ENCODE data around the gene TMEM145. TPM values are rescaled to one million over a fixed set of nuclear protein-coding genes. Genes with fewer than 3 reads are reported as not detected.

TMEM145 gene
- polyA plus RNA-seq, 1 donor from 2014 or later = 30.9 TPM

GRCh38 chr19:42370068-42370520, 57.0 kb downstream of the TMEM145 start:
- H3K9ac ChIP-seq (ENCODE audit: low read length) = no peak overlapping the region
- H3K4me2 ChIP-seq (ENCODE audit: low read length) = no peak overlapping the region
- TF ChIP-seq, protein P1, sequence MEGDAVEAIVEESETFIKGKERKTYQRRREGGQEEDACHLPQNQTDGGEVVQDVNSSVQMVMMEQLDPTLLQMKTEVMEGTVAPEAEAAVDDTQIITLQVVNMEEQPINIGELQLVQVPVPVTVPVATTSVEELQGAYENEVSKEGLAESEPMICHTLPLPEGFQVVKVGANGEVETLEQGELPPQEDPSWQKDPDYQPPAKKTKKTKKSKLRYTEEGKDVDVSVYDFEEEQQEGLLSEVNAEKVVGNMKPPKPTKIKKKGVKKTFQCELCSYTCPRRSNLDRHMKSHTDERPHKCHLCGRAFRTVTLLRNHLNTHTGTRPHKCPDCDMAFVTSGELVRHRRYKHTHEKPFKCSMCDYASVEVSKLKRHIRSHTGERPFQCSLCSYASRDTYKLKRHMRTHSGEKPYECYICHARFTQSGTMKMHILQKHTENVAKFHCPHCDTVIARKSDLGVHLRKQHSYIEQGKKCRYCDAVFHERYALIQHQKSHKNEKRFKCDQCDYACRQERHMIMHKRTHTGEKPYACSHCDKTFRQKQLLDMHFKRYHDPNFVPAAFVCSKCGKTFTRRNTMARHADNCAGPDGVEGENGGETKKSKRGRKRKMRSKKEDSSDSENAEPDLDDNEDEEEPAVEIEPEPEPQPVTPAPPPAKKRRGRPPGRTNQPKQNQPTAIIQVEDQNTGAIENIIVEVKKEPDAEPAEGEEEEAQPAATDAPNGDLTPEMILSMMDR (IDR thresholded peaks at IDR 0.05; ENCODE audit: poor library complexity, severe bottlenecking) = no peak
- no peak for TF ChIP-seq RAD21 (conservative IDR thresholded peaks at IDR 0.05)
- no peak for TF ChIP-seq EP300 (conservative IDR thresholded peaks at IDR 0.05; ENCODE audit: poor library complexity, severe bottlenecking)
- TF ChIP-seq EZH2 (IDR thresholded peaks at IDR 0.05; ENCODE audit: borderline replicate concordance, insufficient read depth, low read length, poor library complexity, severe bottlenecking) = no peak
- no peak for TF ChIP-seq SMC3 (conservative IDR thresholded peaks at IDR 0.05; ENCODE audit: poor library complexity)
- TF ChIP-seq MXI1 (conservative IDR thresholded peaks at IDR 0.05; ENCODE audit: poor library complexity, severe bottlenecking) = no peak
- TF ChIP-seq POLR2AphosphoS5 (IDR thresholded peaks at IDR 0.05) = no peak
- TF ChIP-seq TAF1 (IDR thresholded peaks at IDR 0.05; ENCODE audit: low read depth) = no peak
- no peak for TF ChIP-seq REST (IDR thresholded peaks at IDR 0.05; ENCODE audit: borderline replicate concordance)
- H2AFZ ChIP-seq (ENCODE audit: low read depth, low read length) = no peak overlapping the region
- H3K27me3 ChIP-seq (ENCODE audit: insufficient read depth, low read depth, low read length) = no peaks in the 10 kb centered on the region
- H3F3A ChIP-seq (ENCODE audit: insufficient read depth, low read length, poor library complexity, severe bottlenecking) = no peaks in the 10 kb centered on the region
- H3K27ac ChIP-seq (ENCODE audit: low read length) = no peak overlapping the region
- no peaks in the 10 kb centered on the region for H4K20me1 ChIP-seq (ENCODE audit: insufficient read depth)
- H3K36me3 ChIP-seq (ENCODE audit: insufficient read depth, low read length) = no peaks in the 10 kb centered on the region
- no peaks in the 10 kb centered on the region for H3K9me3 ChIP-seq (ENCODE audit: low read length)
- H3K79me2 ChIP-seq (replicated peaks; ENCODE audit: insufficient read depth, low read length) = no peaks in the 10 kb centered on the region
- H3K4me3 ChIP-seq (ENCODE audit: low read length) = no peak overlapping the region
- no peaks in the 10 kb centered on the region for H3K9me2 ChIP-seq (ENCODE audit: insufficient read depth, low read length)

DNA sequence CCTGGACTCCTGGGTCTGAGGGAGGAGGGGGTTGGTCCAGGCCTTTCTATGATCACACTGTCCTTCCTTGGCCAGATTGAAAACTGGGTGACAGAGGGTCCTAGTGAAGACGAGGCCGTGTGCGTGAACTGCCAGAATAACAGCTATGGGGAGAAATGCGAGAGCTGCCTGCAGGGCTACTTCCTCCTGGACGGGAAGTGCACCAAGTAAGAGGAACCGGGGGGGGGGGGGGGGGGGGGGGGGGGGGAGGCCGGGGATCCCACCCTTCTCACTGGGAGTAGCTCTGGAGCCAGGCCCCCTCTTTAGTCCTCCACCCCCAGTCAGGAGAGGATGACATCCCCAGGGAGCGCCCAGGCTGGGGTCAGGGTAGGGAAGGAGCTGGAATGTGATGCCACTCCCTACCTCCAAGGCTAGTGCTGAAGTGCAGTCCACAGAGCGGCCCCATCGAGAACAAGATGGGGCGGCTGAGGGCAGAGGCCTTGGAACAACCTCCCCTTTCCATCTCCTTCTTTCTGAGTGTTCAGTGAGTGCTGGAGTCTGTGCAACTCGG, 57.6 kb downstream of the TMEM145 start:
- TF ChIP-seq, protein P1 (IDR thresholded peaks at IDR 0.05; ENCODE audit: poor library complexity, severe bottlenecking) = no peak
- TF ChIP-seq EP300 (conservative IDR thresholded peaks at IDR 0.05; ENCODE audit: poor library complexity, severe bottlenecking) (no peak), POLR2AphosphoS5 (IDR thresholded peaks at IDR 0.05) (no peak), REST (IDR thresholded peaks at IDR 0.05; ENCODE audit: borderline replicate concordance) (no peak), MXI1 (conservative IDR thresholded peaks at IDR 0.05; ENCODE audit: poor library complexity, severe bottlenecking) (no peak), RAD21 (conservative IDR thresholded peaks at IDR 0.05) (no peak), TAF1 (IDR thresholded peaks at IDR 0.05; ENCODE audit: low read depth) (no peak), EZH2 (IDR thresholded peaks at IDR 0.05; ENCODE audit: borderline replicate concordance, insufficient read depth, low read length, poor library complexity, severe bottlenecking) (no peak), SMC3 (conservative IDR thresholded peaks at IDR 0.05; ENCODE audit: poor library complexity) (no peak)
- no peaks in the 10 kb centered on the region for H3K79me2 ChIP-seq (replicated peaks; ENCODE audit: insufficient read depth, low read length)
- no peaks in the 10 kb centered on the region for H3K9me3 ChIP-seq (ENCODE audit: low read length)
- H3K4me3 ChIP-seq (ENCODE audit: low read length) = no peak overlapping the region
- H3F3A ChIP-seq (ENCODE audit: insufficient read depth, low read length, poor library complexity, severe bottlenecking) = no peaks in the 10 kb centered on the region
- no peak overlapping the region for H3K9ac ChIP-seq (ENCODE audit: low read length)
- no peak overlapping the region for H2AFZ ChIP-seq (ENCODE audit: low read depth, low read length)
- no peaks in the 10 kb centered on the region for H3K27me3 ChIP-seq (ENCODE audit: insufficient read depth, low read depth, low read length)
- no peak overlapping the region for H3K4me2 ChIP-seq (ENCODE audit: low read length)
- no peak overlapping the region for H3K27ac ChIP-seq (ENCODE audit: low read length)
- no peaks in the 10 kb centered on the region for H3K9me2 ChIP-seq (ENCODE audit: insufficient read depth, low read length)
- H3K36me3 ChIP-seq (ENCODE audit: insufficient read depth, low read length) = no peaks in the 10 kb centered on the region
- H4K20me1 ChIP-seq (ENCODE audit: insufficient read depth) = no peaks in the 10 kb centered on the region
